Parathyroid adenoma (tissue), 2 donors: ENCODE results near the gene PDPK1.

Experiments
- H2AFZ ChIP-seq: fragments of 300-600 bp; sonication (generic); one replicate; pipeline ENCODE4 v1.7.0; 2017; ENCODE audit warnings: antibody characterized with exemption, mild to moderate bottlenecking
- H3K27ac ChIP-seq: fragments of 300-600 bp; sonication (generic); one replicate; pipeline ENCODE4 v1.7.0; 2017
- H3K27me3 ChIP-seq: fragments of 300-600 bp; sonication (generic); one replicate; pipeline ENCODE4 v1.7.0; 2017; ENCODE audit warnings: low read length; ENCODE audit not compliant: control insufficient read depth, insufficient read depth
- H3K36me3 ChIP-seq: fragments of 300-600 bp; sonication (generic); one replicate; pipeline ENCODE4 v1.7.0; 2017; ENCODE audit warnings: low read length; ENCODE audit not compliant: control insufficient read depth, insufficient read depth
- H3K4me1 ChIP-seq: fragments of 300-600 bp; sonication (generic); one replicate; pipeline ENCODE4 v1.7.0; 2017; ENCODE audit warnings: control low read depth
- H3K4me2 ChIP-seq: fragments of 300-600 bp; sonication (generic); one replicate; pipeline ENCODE4 v1.7.0; 2017; ENCODE audit warnings: low read length
- H3K4me3 ChIP-seq: fragments of 300-600 bp; sonication (generic); one replicate; pipeline ENCODE4 v1.7.0; 2017; ENCODE audit warnings: low read depth, low read length
- H3K79me2 ChIP-seq: fragments of 300-600 bp; sonication (generic); one replicate; pipeline ENCODE4 v1.7.0; 2017; ENCODE audit warnings: control low read depth
- H3K9ac ChIP-seq: fragments of 300-600 bp; sonication (generic); one replicate; pipeline ENCODE4 v1.7.0; 2017; ENCODE audit warnings: mild to moderate bottlenecking
- H3K9me3 ChIP-seq: fragments of 300-600 bp; sonication (generic); one replicate; pipeline ENCODE4 v1.7.0; 2017; ENCODE audit warnings: low read length; ENCODE audit not compliant: control insufficient read depth
- CTCF ChIP-seq: fragments of 300-600 bp; sonication (generic); IDR thresholded peaks from one replicate; pipeline ENCODE4 v1.7.0; 2017; ENCODE audit warnings: antibody characterized with exemption, mild to moderate bottlenecking
- donor health status: primary hyperparathyroidism.

Gene PDPK1

GRCh38 chr16:2505695-2506094 lies 32.1 kb upstream of the PDPK1 start:
- H3K4me1 ChIP-seq: no peaks in the 10 kb centered on the region
- TF ChIP-seq CTCF: no peak
- no peaks in the 10 kb centered on the region for H3K36me3 ChIP-seq
- no peaks in the 10 kb centered on the region for H3K9me3 ChIP-seq
- no peak overlapping the region for H3K27ac ChIP-seq
- H3K9ac ChIP-seq: no peak overlapping the region
- H3K79me2 ChIP-seq: peaks cover 3% of the 10 kb centered on the region
- no peak overlapping the region for H2AFZ ChIP-seq
- no peak overlapping the region for H3K4me2 ChIP-seq
- H3K4me3 ChIP-seq: no peak overlapping the region
- no peaks in the 10 kb centered on the region for H3K27me3 ChIP-seq

GRCh38 chr16:2507052-2507659 lies 30.7 kb upstream of the PDPK1 start:
- no peak overlapping the region for H3K9ac ChIP-seq
- H3K27me3 ChIP-seq: no peaks in the 10 kb centered on the region

GRCh38 chr16:2507665-2508064 lies 30.2 kb upstream of the PDPK1 start:
- Histone ChIP-seq H3K4me1 (peaks cover 12% of the 10 kb centered on the region), H3K9ac (no peak overlapping the region), H3K9me3 (no peaks in the 10 kb centered on the region), H3K4me3 (no peak overlapping the region), H3K27ac (no peak overlapping the region), H3K36me3 (no peaks in the 10 kb centered on the region), H3K4me2 (no peak overlapping the region), H3K27me3 (no peaks in the 10 kb centered on the region), H2AFZ (no peak overlapping the region), H3K79me2 (no peaks in the 10 kb centered on the region)
- TF ChIP-seq CTCF: no peak

More at GRCh38 chr16:2507052-2507659, 30.7 kb upstream of the PDPK1 start:
- Histone ChIP-seq H3K9me3 (no peaks in the 10 kb centered on the region), H3K4me3 (no peak overlapping the region), H3K4me1 (peaks cover 7% of the 10 kb centered on the region), H3K36me3 (no peaks in the 10 kb centered on the region), H3K79me2 (no peaks in the 10 kb centered on the region), H2AFZ (no peak overlapping the region), H3K27ac (no peak overlapping the region), H3K4me2 (no peak overlapping the region)
- no peak for TF ChIP-seq CTCF

- Histone ChIP-seq H3K4me2 (no peak overlapping the region), H3K27ac (no peak overlapping the region), H3K4me3 (no peak overlapping the region), H3K36me3 (no peaks in the 10 kb centered on the region), H3K4me1 (peaks cover 18% of the 10 kb centered on the region), H3K9ac (no peak overlapping the region), H3K9me3 (no peaks in the 10 kb centered on the region), H3K27me3 (no peaks in the 10 kb centered on the region), H2AFZ (no peak overlapping the region), H3K79me2 (no peaks in the 10 kb centered on the region)
- no peak for TF ChIP-seq CTCF
Observed at GRCh38 chr16:2508722-2509400, 29.0 kb upstream of the PDPK1 start.
